Measurements from ENCODE around the gene TRAM2.

The TRAM2 gene

DNA sequence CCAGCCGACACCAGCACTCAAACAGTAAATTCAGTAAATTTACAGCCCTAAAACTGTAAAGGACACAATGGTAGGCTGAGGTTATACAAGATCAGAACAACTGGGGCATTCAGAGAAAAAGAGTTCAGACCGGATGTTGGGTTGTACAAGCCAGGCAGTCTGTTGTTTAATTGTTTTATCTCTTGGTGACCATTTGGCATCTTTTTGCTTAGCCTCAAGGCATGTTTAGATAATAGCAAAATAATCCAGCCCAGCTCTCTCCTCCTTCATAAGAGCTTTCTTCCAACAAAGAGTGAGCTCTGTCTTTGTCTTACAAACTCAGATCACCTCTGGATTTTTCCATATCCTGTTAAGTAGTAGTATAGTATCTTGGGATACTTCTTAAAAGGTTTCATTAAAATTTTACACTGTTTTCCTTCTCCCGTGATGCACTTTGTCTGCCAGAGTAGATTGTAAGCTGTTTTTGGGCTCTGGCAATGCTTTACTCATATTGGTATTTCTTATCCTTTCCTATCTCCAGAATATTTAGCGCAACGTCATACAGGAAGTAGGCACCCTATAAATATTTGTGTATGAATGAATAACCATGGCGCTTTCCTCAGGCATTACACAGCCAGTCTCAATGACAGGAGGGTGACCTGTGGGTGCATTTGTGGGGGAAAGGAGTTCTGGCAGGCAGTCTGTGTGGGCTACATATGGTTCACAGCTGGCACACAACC lies 35.6 kb upstream of the TRAM2 start:
- TF ChIP-seq, protein P1, sequence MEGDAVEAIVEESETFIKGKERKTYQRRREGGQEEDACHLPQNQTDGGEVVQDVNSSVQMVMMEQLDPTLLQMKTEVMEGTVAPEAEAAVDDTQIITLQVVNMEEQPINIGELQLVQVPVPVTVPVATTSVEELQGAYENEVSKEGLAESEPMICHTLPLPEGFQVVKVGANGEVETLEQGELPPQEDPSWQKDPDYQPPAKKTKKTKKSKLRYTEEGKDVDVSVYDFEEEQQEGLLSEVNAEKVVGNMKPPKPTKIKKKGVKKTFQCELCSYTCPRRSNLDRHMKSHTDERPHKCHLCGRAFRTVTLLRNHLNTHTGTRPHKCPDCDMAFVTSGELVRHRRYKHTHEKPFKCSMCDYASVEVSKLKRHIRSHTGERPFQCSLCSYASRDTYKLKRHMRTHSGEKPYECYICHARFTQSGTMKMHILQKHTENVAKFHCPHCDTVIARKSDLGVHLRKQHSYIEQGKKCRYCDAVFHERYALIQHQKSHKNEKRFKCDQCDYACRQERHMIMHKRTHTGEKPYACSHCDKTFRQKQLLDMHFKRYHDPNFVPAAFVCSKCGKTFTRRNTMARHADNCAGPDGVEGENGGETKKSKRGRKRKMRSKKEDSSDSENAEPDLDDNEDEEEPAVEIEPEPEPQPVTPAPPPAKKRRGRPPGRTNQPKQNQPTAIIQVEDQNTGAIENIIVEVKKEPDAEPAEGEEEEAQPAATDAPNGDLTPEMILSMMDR (IDR thresholded peaks at IDR 0.05; ENCODE audit: low read depth, low read length) = no peak
- no peak for DNase-seq (ENCODE audit: extremely low read depth, low read depth)

DNA sequence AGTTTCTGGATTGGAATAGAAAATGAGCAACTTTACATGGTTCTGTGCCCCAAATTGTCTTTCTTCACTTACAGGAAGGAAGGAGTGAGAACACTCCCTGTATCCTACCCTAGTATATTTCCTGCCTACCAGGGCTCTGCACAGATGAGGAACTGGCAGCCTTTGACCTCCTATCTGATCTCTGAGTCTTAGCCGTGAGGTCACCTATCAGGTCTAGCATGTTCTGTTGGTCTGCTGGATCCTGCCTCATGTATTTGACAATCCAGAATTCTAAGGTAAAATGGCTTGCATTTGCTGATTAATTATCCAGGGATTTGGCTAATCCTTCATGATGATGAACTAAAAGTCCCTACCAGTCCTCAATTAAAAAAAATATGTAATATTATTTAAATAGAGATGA lies 35.0 kb upstream of the TRAM2 start:
- TF ChIP-seq, protein P1 (IDR thresholded peaks at IDR 0.05; ENCODE audit: low read depth, low read length) = no peak

DNA sequence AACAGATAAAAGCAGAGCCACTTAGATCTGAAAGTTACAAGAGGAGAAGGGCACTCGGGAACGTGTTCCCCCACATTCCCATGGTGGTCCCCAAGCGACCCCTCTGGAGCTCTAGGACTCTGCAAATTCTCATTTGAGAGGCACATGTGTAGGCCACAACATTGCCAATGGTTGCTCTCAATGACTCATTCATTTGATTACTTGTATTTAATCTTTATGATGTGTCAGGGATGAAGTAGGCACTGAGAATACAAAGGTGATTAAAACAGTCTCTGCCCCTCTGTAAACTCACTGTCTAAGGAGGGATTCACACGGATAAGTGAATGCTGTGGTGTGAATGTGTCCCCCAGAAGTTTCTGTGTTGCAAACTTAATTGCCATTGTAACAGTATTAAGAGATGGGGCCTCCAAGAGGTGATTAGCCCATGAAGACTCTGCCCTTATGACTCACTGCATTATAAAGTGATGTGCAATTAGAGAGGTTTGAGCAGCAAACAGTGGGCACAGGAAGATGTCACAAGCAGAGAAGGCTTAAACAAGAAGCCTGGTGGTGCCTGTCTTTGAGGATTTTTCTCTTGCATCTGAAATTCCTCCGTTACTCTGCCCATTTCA lies 34.0 kb upstream of the TRAM2 start:
- TF ChIP-seq, protein P1 (IDR thresholded peaks at IDR 0.05; ENCODE audit: low read depth, low read length) = no peak
- no peak for DNase-seq (ENCODE audit: extremely low read depth, low read depth)

More for the DNA sequence above, 35.0 kb upstream of the TRAM2 start:
- no peak for DNase-seq (ENCODE audit: extremely low read depth, low read depth)

DNA sequence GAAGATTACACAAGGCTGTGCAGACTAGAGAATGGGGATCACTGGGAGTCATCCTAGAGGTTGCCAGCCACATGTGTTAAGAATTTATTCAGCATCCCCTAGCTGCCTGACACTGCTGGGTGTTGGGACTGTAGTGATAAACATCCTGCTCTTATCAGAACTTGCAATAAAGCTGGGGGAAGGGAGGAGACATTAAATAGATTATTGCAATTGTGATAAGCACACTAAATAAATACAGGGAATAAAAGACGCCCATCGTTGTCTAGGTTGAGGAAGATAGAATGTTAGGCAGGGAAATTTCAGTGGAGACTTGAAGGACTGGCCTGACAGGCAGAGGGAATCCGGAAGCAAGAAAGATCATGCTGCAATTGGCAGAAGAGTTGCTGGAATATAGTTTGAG lies 33.2 kb upstream of the TRAM2 start:
- no peak for DNase-seq (ENCODE audit: extremely low read depth, low read depth)
- TF ChIP-seq, protein P1 (IDR thresholded peaks at IDR 0.05; ENCODE audit: low read depth, low read length) = no peak

DNA sequence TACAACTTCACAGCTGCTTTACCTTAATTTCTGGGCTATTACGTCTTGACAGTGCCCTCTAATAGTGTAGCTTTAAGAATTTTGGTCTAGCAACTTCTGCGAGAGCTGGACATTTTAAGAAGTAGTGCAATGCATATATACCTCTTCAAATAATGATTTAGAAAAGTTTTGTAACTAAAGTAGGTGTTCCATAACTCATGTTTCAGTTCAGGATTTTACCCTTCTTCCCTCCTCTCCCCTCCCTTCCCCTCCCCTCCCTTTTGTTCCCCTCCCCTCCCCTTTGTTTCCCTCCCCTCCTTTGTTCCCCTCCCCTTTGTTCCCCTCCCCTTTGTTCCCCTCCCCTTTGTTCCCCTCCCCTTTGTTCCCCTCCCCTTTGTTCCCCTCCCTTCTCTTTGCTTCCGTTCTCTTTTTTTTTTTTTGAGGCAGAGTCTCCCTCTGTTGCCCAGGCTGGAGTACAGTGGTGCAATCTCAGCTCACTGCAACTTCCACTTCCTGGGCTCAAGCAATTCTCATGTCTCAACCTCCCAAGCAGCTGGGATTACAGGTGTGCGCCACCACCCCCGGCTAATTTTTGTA lies 28.8 kb upstream of the TRAM2 start:
- TF ChIP-seq, protein P1 (IDR thresholded peaks at IDR 0.05; ENCODE audit: low read depth, low read length) = no peak

DNA sequence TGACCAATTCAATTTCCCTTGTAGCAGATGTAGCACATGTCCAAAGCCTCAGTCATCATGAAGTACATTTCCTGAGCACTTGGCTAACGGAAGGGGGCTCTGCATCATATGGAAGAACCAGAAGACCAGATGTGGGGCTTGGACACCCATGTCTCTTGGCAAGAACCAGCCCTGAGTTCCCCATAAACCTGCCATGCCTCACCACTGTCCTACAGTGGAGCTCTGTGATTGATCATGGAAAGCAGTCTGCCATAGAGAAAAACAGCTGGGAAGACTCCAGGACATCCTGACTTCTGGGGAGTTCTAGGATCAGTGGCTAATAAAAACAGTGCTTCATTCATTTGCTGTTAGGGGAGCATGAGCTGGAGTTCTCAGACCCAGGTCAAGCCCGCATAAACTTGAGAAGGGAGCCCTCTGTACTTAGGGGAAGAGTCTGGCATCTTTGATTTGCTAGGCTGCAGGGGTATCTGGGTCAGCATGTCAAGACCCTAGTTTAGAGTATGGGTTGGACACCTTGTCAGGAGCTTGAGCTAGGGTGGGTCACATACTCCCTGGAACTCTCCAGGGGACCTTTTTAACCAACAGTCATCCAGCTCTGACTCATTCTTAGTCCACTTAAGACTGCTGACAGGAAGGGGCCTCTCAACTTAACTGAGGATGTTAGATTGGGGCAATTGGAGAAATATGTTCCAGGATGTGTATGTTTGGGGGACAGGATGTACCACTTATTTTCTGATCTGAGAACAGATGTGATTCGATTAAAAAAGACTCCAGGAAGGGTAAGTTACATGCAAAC lies 26.3 kb upstream of the TRAM2 start:
- no peak for DNase-seq (ENCODE audit: extremely low read depth, low read depth)

More for the DNA sequence above, 28.8 kb upstream of the TRAM2 start:
- DNase-seq (ENCODE audit: extremely low read depth, low read depth) = no peak

More for the DNA sequence above, 26.3 kb upstream of the TRAM2 start:
- TF ChIP-seq, protein P1 (IDR thresholded peaks at IDR 0.05; ENCODE audit: low read depth, low read length) = no peak
